Mesothelial cell of epicardium (in vitro differentiated cells): ENCODE measurements around the gene CRYBG1. TPM values are rescaled to one million over a fixed set of nuclear protein-coding genes. Genes with fewer than 3 reads are reported as not detected.

Source experiments
- DNase-seq, 2 experiments: peaks; one replicate each; pipeline ENCODE4 v3.0.0; 2021; ENCODE audit warnings: low spot score in 2 of 2; ENCODE audit not compliant: unreplicated experiment in 2 of 2
- H3K27ac Mint-ChIP-seq: 2 replicates; pipeline ENCODE4 v1.8.0; 2021; ENCODE audit warnings: mixed read lengths
- H3K27me3 Mint-ChIP-seq: 2 replicates; pipeline ENCODE4 v1.8.0; 2021; ENCODE audit warnings: low read depth, mixed read lengths
- H3K36me3 Mint-ChIP-seq: 2 replicates; pipeline ENCODE4 v1.8.0; 2021; ENCODE audit warnings: mixed read lengths
- H3K4me1 Mint-ChIP-seq: 2 replicates; pipeline ENCODE4 v1.8.0; 2021; ENCODE audit warnings: mixed read lengths
- H3K4me3 Mint-ChIP-seq: 2 replicates; pipeline ENCODE4 v1.8.0; 2021; ENCODE audit warnings: mild to moderate bottlenecking, moderate library complexity, mixed read lengths
- H3K9me3 Mint-ChIP-seq: 2 replicates; pipeline ENCODE4 v1.8.0; 2021; ENCODE audit warnings: mixed read lengths
- CTCF ChIP-seq: fragments of 200-600 bp; sonication (generic); IDR thresholded peaks from one replicate; pipeline ENCODE4 v1.5.0; 2021; ENCODE audit warnings: antibody characterized with exemption; ENCODE audit not compliant: unreplicated experiment
- total RNA-seq: library from RNA; stranded (reverse); gene quantifications from 3 replicates; pipeline ENCODE4 v1.2.1, GENCODE V29; 2021

The CRYBG1 gene
- total RNA-seq, 1 donor from 2014 or later, result 0.74 TPM

DNA sequence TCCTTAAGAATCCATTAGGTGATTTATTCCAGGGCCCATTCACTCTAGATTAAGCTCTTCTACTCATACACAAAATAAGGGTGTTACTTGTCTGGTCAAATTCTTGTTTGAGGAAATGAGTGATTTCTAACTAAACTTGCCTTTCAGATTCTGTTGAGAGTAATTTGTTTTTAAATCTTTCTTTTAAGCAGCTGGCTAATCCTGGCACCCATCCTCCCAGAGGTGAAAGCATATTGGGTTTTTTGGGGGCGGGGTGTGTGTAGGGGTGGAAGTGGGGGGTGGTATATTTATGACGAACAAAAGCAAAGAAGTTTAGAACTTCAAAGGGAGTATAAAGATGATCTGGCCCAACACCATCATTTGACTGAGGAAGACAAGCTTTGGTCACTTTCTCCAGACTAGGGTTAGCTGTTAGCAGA is 174.1 kb downstream of the CRYBG1 start:
- H3K4me1 Mint-ChIP-seq, result peaks cover 8% of the 10 kb centered on the region
- no peaks in the 10 kb centered on the region for H3K36me3 Mint-ChIP-seq
- H3K9me3 Mint-ChIP-seq, result no peaks in the 10 kb centered on the region
- no peak for DNase-seq
- H3K27ac Mint-ChIP-seq, result no peak overlapping the region
- H3K4me3 Mint-ChIP-seq, result no peak overlapping the region
- peaks cover 7% of the 10 kb centered on the region for H3K27me3 Mint-ChIP-seq
- no peak for TF ChIP-seq CTCF

DNA sequence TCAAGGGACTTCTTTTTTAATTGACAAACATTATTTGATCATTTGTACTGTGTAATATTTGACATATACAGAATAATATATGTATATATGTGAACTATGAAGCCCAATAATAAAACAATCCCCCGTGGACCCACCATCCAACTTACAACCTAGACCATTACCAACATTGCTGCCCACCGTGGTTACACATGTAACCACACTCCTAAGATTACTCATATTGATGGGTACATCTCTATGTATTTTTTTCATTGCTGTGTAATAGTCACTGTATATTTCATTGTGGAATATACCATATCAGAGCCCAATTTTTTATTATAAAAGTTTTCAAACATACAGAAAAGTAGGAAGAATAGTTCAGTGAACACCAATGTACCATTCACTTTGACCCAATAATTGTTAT is 174.5 kb downstream of the CRYBG1 start:
- H3K4me1 Mint-ChIP-seq, result peaks cover 12% of the 10 kb centered on the region
- DNase-seq, result no peak
- H3K27me3 Mint-ChIP-seq, result peaks cover 7% of the 10 kb centered on the region
- no peaks in the 10 kb centered on the region for H3K36me3 Mint-ChIP-seq
- H3K4me3 Mint-ChIP-seq, result no peak overlapping the region
- no peaks in the 10 kb centered on the region for H3K9me3 Mint-ChIP-seq
- TF ChIP-seq CTCF, result no peak
- H3K27ac Mint-ChIP-seq, result no peak overlapping the region

- Mint-ChIP-seq H3K27me3 (peaks cover 7% of the 10 kb centered on the region), H3K9me3 (no peaks in the 10 kb centered on the region), H3K36me3 (no peaks in the 10 kb centered on the region), H3K4me1 (peaks cover 23% of the 10 kb centered on the region), H3K4me3 (no peak overlapping the region), H3K27ac (no peak overlapping the region)
- DNase-seq, result no peak
- TF ChIP-seq CTCF, result no peak
Observed at GRCh38 chr6:106536357-106536756, 175.8 kb downstream of the CRYBG1 start.

DNA sequence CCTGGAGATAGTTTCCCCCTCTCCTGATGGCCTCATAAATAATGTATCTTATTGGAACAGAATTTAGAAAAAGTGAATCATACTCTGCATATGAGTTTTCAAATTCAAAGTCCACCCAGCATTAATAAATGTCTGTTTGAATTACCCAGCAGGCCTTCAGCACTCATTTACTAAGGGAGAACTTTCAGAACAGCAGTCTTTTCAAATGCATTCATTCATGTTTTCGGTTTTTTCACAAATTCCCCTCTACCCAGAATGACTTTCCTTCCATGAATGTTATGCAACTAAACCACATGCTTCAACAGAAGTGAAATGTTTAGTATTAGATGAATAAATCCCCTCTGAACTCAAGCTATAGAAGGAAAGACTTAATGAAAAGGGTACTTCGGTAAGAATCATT is 176.3 kb downstream of the CRYBG1 start:
- TF ChIP-seq CTCF, result no peak
- peaks cover 23% of the 10 kb centered on the region for H3K4me1 Mint-ChIP-seq
- no peaks in the 10 kb centered on the region for H3K9me3 Mint-ChIP-seq
- DNase-seq, result no peak
- peaks cover 7% of the 10 kb centered on the region for H3K27me3 Mint-ChIP-seq
- no peaks in the 10 kb centered on the region for H3K36me3 Mint-ChIP-seq
- no peak overlapping the region for H3K4me3 Mint-ChIP-seq
- H3K27ac Mint-ChIP-seq, result no peak overlapping the region

- no peak for DNase-seq
- TF ChIP-seq CTCF, result no peak
- Mint-ChIP-seq H3K4me3 (no peak overlapping the region), H3K4me1 (peaks cover 23% of the 10 kb centered on the region), H3K27me3 (peaks cover 4% of the 10 kb centered on the region), H3K9me3 (no peaks in the 10 kb centered on the region), H3K27ac (no peak overlapping the region), H3K36me3 (no peaks in the 10 kb centered on the region)
Observed at GRCh38 chr6:106537662-106538061, 177.1 kb downstream of the CRYBG1 start.

- Mint-ChIP-seq H3K9me3 (no peaks in the 10 kb centered on the region), H3K27me3 (peaks cover 4% of the 10 kb centered on the region), H3K36me3 (no peaks in the 10 kb centered on the region), H3K4me1 (peaks cover 23% of the 10 kb centered on the region), H3K4me3 (no peak overlapping the region), H3K27ac (no peak overlapping the region)
- no peak for TF ChIP-seq CTCF
- DNase-seq, result no peak
Observed at GRCh38 chr6:106538145-106538544, 177.6 kb downstream of the CRYBG1 start.
